WTC11 (cell line): ENCODE results near the gene KIF12.

ENCODE experiments used
- AFF4 ChIP-seq: sonication (generic); formaldehyde crosslinking; IDR thresholded peaks from 2 replicates; pipeline ENCODE4 v1.8.1; 2023; ENCODE audit warnings: mild to moderate bottlenecking, missing genetic modification reagents, borderline replicate concordance
- ATF2 ChIP-seq: sonication (generic); formaldehyde crosslinking; IDR thresholded peaks from 2 replicates; pipeline ENCODE4 v1.8.1; 2022; ENCODE audit warnings: low read depth, missing genetic modification reagents, borderline replicate concordance
- CBFB ChIP-seq: sonication (generic); formaldehyde crosslinking; IDR thresholded peaks from 2 replicates; pipeline ENCODE4 v1.8.1; 2022; ENCODE audit warnings: mild to moderate bottlenecking, low read depth, missing genetic modification reagents
- CTCF ChIP-seq: fragments of 200-600 bp; IDR thresholded peaks from 2 replicates; pipeline ENCODE4 v1.8.0; 2022; ENCODE audit warnings: antibody characterized with exemption
- E2F1 ChIP-seq: sonication (generic); formaldehyde crosslinking; IDR thresholded peaks from 2 replicates; pipeline ENCODE4 v1.8.0; 2022; ENCODE audit warnings: mild to moderate bottlenecking, missing genetic modification reagents
- JUN ChIP-seq: sonication (generic); formaldehyde crosslinking; IDR thresholded peaks from 2 replicates; pipeline ENCODE4 v1.8.0; 2023; ENCODE audit warnings: mild to moderate bottlenecking, missing genetic modification reagents
- NFE2L1 ChIP-seq: sonication (generic); formaldehyde crosslinking; IDR thresholded peaks from 2 replicates; pipeline ENCODE4 v1.8.1; 2023; ENCODE audit warnings: missing genetic modification reagents
- NR1H2 ChIP-seq: sonication (generic); formaldehyde crosslinking; IDR thresholded peaks from 2 replicates; pipeline ENCODE4 v1.9.0; 2021; ENCODE audit warnings: mild to moderate bottlenecking, moderate library complexity, missing genetic modification reagents
- RELA ChIP-seq: sonication (generic); formaldehyde crosslinking; IDR thresholded peaks from 2 replicates; pipeline ENCODE4 v1.8.1; 2022; ENCODE audit warnings: missing genetic modification reagents, mild to moderate bottlenecking, borderline replicate concordance
- SP1 ChIP-seq: sonication (generic); formaldehyde crosslinking; conservative IDR thresholded peaks from 2 replicates; pipeline ENCODE4 v1.8.1; 2022; ENCODE audit warnings: missing genetic modification reagents
- TEAD4 ChIP-seq: sonication (generic); formaldehyde crosslinking; IDR thresholded peaks from 2 replicates; pipeline ENCODE4 v1.8.0; 2022; ENCODE audit warnings: mild to moderate bottlenecking, missing genetic modification reagents
- TP53 ChIP-seq: sonication (generic); formaldehyde crosslinking; IDR thresholded peaks from 2 replicates; pipeline ENCODE4 v1.8.1; 2023; ENCODE audit warnings: mild to moderate bottlenecking, missing genetic modification reagents
- ZNF263 ChIP-seq: sonication (generic); formaldehyde crosslinking; IDR thresholded peaks from 2 replicates; pipeline ENCODE4 v1.8.1; 2022; ENCODE audit warnings: low read depth, mild to moderate bottlenecking, moderate library complexity, missing genetic modification reagents
- ZNF423 ChIP-seq: fragments of 250-450 bp; sonication (Bioruptor Pico); IDR thresholded peaks from 2 replicates; pipeline ENCODE4 v2.1.2; 2022; ENCODE audit warnings: mild to moderate bottlenecking, moderate library complexity

GRCh38 chr9:114102484-114102883 lies 3.4 kb upstream of the KIF12 start:
- no peak for TF ChIP-seq CTCF
- no peak for TF ChIP-seq ZNF263 (CRISPR knock-in tag)
- no peak for TF ChIP-seq SP1 (CRISPR knock-in tag)
- no peak for TF ChIP-seq NR1H2
- TF ChIP-seq TP53: no peak
- TF ChIP-seq RELA (CRISPR knock-in tag): no peak
- TF ChIP-seq NFE2L1 (CRISPR knock-in tag): no peak
- TF ChIP-seq ZNF423 (CRISPR knock-in tag): no peak
- no peak for TF ChIP-seq CBFB (CRISPR knock-in tag)
- TF ChIP-seq AFF4: no peak
- no peak for TF ChIP-seq JUN (CRISPR knock-in tag)
- TF ChIP-seq TEAD4 (CRISPR knock-in tag): no peak
- no peak for TF ChIP-seq ATF2
- no peak for TF ChIP-seq E2F1 (CRISPR knock-in tag)
